22Rv1 (cell line): ENCODE measurements around the gene CD2AP.
"Not testable (repeated sequence)": the region's sequence is repeated elsewhere in the genome, so short reads cannot be mapped to it uniquely, and the experiment has no call there.

ENCODE experiments used
- H3K27ac ChIP-seq: fragments of 450-650 bp; 2 replicates; pipeline ENCODE4 v1.5.1; 2017
- ZFX ChIP-seq: fragments of 450-650 bp; IDR thresholded peaks from 2 replicates; pipeline ENCODE4 v1.6.1; 2017; ENCODE audit warnings: antibody characterized with exemption, borderline replicate concordance
- TF ChIP-seq, protein P1 (sequence below): fragments of 450-650 bp; IDR thresholded peaks from 2 replicates; pipeline ENCODE4 v1.5.1; 2017; ENCODE audit warnings: mild to moderate bottlenecking

Gene CD2AP

DNA sequence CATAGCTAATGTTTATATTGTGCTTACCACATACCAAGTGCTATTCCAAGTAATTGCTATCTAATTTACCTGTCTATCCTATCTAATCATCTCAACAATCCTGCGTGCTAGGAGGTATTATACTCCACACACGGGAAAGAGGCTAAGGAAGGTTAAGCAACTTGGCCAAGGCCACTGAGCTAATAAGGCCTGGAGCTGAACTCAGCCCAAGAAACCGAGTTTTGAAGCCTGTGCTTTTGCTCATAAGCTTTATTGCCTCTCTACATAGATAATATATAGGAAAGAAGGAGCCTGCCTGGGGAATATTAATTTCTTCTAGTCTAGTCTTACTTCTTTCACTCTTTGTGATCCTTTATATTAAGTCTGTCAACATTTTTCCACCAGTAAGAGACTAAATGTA, 153.0 kb downstream of the CD2AP start:
- TF ChIP-seq, protein P1, sequence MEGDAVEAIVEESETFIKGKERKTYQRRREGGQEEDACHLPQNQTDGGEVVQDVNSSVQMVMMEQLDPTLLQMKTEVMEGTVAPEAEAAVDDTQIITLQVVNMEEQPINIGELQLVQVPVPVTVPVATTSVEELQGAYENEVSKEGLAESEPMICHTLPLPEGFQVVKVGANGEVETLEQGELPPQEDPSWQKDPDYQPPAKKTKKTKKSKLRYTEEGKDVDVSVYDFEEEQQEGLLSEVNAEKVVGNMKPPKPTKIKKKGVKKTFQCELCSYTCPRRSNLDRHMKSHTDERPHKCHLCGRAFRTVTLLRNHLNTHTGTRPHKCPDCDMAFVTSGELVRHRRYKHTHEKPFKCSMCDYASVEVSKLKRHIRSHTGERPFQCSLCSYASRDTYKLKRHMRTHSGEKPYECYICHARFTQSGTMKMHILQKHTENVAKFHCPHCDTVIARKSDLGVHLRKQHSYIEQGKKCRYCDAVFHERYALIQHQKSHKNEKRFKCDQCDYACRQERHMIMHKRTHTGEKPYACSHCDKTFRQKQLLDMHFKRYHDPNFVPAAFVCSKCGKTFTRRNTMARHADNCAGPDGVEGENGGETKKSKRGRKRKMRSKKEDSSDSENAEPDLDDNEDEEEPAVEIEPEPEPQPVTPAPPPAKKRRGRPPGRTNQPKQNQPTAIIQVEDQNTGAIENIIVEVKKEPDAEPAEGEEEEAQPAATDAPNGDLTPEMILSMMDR = no peak
- no peak for TF ChIP-seq ZFX
- peak overlapping the region; percentile 35; the same call in 1 of the 2 replicates for H3K27ac ChIP-seq

DNA sequence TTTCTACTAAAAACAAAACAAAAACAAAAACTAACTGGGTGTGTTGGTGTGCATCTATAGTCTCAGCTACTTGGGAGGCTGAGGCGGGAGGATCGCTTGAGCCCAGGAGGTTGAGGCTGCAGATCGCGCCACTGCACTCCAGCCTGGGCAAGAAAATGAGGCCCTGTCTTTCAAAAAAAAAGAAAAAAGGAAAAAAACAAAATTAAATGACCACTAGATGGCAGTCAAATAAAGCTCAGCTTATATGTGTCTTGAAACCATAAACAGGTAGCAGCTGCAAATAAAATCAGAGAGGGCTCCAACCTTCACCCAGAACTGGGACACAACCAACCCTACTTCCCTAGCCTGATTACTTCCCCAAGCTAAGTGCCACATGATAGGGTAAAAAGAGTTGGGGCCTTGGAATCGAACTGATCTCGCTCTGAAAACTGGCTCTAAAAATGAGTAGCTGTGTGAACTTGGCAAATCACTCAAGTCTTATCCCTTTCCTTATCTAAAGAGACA, 153.7 kb downstream of the CD2AP start:
- peak overlapping the region; percentile 35; the same call in 1 of the 2 replicates for H3K27ac ChIP-seq
- TF ChIP-seq, protein P1 = peak; percentile 84
- no peak for TF ChIP-seq ZFX

DNA sequence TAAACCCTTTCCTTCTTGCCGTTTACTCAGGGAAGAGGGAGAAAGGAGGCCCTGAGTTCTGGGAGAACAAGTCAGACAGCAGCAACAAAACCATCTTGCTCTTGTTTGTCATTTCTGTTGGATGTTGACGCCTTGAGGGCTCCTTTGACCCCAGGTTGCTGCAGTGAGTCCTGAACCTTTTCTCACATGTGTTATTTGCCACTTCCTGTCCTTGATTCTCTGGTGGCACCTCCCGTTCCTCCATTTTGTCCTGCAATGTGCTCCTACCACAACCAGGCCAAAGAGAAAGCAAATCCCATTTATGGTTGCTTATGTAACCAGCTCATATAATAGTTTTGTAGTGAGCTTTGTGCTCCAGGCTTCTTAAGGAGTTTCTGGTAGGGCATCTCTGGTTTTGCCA, 154.2 kb downstream of the CD2AP start:
- TF ChIP-seq ZFX = no peak
- TF ChIP-seq, protein P1 = no peak
- H3K27ac ChIP-seq = peak overlapping the region; percentile 35; the same call in 1 of the 2 replicates

DNA sequence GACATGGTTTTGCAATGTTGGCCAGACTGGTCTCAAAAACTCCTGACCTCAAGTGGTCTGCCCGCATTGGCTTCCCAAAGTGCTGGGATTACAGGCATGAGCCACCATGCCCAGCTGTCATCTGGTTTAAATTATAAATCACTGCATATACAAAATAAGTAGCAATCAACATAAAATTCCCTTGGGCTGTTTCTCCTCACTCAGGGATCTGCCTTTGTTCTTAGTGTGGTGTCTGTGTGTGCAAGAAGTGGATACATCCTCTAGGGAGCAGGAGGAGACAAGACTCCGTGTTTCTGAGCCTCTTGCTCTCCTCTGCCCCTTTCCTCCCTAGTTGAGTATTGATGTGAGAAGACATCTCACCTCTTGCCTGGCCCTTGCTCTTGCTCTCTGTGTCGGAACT, 155.6 kb downstream of the CD2AP start:
- TF ChIP-seq, protein P1 = no peak; the same call in 1 of the 2 replicates
- no peak for TF ChIP-seq ZFX
- H3K27ac ChIP-seq = no peak overlapping the region

DNA sequence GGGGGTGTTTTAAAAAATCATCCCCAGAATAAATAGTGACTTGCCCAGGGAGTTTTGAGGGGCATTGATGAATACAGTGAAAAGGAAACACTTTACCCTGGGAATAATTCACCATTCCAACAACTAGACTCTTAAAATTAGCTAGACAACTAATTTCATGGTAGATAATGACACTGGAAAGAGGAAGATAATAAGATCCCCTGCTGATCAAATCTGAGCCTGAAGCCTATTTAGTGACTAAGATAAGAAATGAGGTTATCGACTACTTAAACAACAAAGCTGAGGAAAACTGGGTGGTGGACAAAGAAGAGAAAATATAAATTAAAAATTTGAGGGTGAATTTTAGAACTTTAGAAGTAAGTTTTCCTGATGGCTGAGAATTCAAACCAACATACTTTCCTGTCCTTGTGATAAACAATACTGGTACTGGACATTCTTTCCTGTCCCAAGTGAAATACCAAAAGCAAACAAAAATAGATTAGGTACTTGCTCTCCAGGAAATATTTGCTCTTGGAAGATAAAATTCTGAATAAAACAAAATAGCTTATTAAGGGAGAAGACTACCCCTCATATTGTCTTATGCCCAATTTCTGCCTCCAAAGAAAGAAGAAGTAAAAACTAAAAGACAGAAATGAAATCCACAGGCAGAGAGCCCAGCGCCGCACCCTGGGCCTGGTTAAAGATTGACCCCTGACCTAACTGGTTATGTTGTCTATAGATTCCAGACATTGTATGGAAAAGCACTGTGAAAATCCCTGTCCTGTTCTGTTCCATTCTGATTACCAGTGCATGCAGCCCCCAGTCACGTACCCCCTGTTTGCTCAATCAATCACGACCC, 156.8 kb downstream of the CD2AP start:
- no peak overlapping the region for H3K27ac ChIP-seq
- TF ChIP-seq ZFX = no peak
- TF ChIP-seq, protein P1 = no peak

DNA sequence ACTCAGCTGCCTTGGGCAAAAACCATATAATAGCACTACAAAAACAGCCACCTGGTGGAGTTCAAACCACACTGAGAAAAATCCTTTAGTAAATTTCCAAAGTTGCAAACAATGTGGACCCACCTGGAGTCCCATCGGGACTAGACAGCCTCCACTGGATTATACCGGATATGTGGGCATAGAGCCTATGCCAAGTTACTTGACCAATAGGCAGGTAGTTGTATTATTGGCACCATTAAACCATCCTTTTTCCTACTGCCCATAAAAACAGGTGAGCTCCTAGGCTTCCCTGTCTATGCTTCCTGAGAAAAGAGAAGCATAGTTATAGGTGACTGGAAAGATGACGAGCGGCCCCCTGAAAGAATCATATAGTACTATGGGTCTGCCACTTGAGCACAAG, 169.1 kb downstream of the CD2AP start:
- no peak for TF ChIP-seq ZFX
- TF ChIP-seq, protein P1 = no peak
- H3K27ac ChIP-seq = no peak overlapping the region

DNA sequence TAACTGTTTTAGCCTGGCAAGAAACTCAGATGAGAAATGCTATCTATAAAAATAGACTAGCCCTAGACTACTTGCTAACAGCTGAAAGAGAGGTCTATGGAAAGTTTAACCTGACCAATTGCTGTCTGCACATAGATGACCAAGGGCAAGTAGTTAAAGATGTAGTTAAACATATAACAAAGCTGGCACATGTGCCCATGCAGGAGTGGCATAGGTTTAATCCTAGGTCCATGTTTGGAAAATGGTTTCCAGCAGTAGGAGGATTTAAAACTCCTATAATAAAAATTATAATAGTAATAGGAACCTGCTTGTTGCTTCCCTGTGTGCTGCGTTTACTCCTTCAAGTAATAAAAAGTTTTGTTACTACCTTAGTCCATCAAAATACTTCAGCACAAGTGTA, 169.6 kb downstream of the CD2AP start:
- TF ChIP-seq, protein P1 = no peak
- no peak overlapping the region for H3K27ac ChIP-seq

DNA sequence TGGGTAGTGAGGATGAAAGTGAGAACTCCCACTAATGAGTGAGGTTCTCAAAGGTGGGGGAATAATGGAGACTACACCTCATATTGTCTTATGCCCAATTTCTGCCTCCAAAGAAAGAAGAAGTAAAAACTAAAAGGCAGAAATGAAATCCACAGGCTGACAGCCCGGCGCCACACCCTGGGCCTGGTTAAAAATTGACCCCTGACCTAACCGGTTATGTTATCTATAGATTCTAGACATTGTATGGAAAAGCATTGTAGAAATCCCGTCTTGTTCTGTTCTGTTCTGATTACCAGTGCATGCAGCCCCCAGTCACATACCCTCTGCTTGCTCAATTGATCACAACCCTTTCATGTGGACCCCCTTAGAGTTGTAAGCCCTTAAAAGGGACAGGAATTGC, 170.0 kb downstream of the CD2AP start:
- not testable (repeated sequence) for H3K27ac ChIP-seq
